Heart left ventricle (tissue), 16 donors: ENCODE data around the gene ASCC3. TPM values are rescaled to one million over a fixed set of nuclear protein-coding genes. Genes with fewer than 3 reads are reported as not detected.

Source experiments
- ATAC-seq, 4 donors: fragments of 200-7000 bp; cut with Tn5 transposase; one replicate each; pipeline ENCODE4 v1.9.1; 2020 to 2022; ENCODE audit warnings: moderate library complexity in 4 of 4, mild to moderate bottlenecking in 3 of 4, moderate number of reproducible peaks in 1 of 4
- DNase-seq, 5 donors: peaks; one replicate each; pipeline ENCODE4 v3.0.0-alpha.2; 2020
- H3K27ac ChIP-seq, 12 donors: fragments of 200-600 bp; sonication (generic) in 4 of 12; one replicate each; pipeline versions ENCODE4 v1.5.0 to v1.8.0; 2016 to 2022; ENCODE audit warnings: mild to moderate bottlenecking in 2 of 12
- H3K27me3 ChIP-seq, 9 donors: fragments of 200-600 bp; sonication (generic) in 2 of 9; one replicate each; pipeline versions ENCODE4 v1.5.1 to v1.8.0; 2016 to 2022; ENCODE audit warnings: mild to moderate bottlenecking in 3 of 9
- H3K36me3 ChIP-seq, 9 donors: fragments of 200-600 bp; sonication (generic) in 2 of 9; one replicate each; pipeline versions ENCODE4 v1.5.0 to v1.8.0; 2018 to 2022; ENCODE audit warnings: mild to moderate bottlenecking in 2 of 9
- H3K4me1 ChIP-seq, 12 donors: fragments of 200-600 bp; sonication (generic) in 4 of 12; one replicate each; pipeline versions ENCODE4 v1.5.0 to v1.8.0; 2016 to 2022; ENCODE audit warnings: mild to moderate bottlenecking in 3 of 12
- H3K4me3 ChIP-seq, 12 donors: fragments of 200-600 bp; sonication (generic) in 4 of 12; one replicate each; pipeline versions ENCODE4 v1.5.0 to v1.8.0; 2017 to 2022; ENCODE audit warnings: mild to moderate bottlenecking in 9 of 12, moderate library complexity in 4 of 12
- H3K9me3 ChIP-seq, 12 donors: fragments of 200-600 bp; sonication (generic) in 4 of 12; one replicate each; pipeline versions ENCODE4 v1.5.0 to v1.8.0; 2016 to 2022; ENCODE audit warnings: mild to moderate bottlenecking in 1 of 12
- CTCF ChIP-seq, 12 donors: fragments of 200-600 bp; sonication (generic) in 4 of 12; IDR thresholded peaks; one replicate each; pipeline versions ENCODE4 v1.5.0 to v1.8.0; 2018 to 2022; ENCODE audit warnings: antibody characterized with exemption in 12 of 12, mild to moderate bottlenecking in 5 of 12
- POLR2A ChIP-seq, 2 donors: fragments of 450-650 bp; IDR thresholded peaks; one replicate each; pipeline ENCODE4 v1.6.1; 2017; ENCODE audit warnings: antibody characterized with exemption in 2 of 2, mild to moderate bottlenecking in 2 of 2, moderate library complexity in 2 of 2
- WGBS, 4 donors: extraction: QIAGEN DNeasy Blood & Tissue Kit in 2 of 4; methylation state at CpG; one replicate each; pipeline versions ENCODE4 v1.1.5 to v1.1.7; 2013 to 2018; 5-methylcytosine and 5-hydroxymethylcytosine counted together
- intact Hi-C, 10 donors: fragments of 100-400 bp; cut with DNase I; formaldehyde crosslinking; loops; one replicate each; pipeline versions ENCODE4 v1.11.1 to v1.14.2; 2022
- polyA plus RNA-seq, 2 donors: library from polyadenylated mRNA; stranded (reverse); fragments of 200-250 nt; gene quantifications; one replicate each; pipeline ENCODE4 v1.2.3, GENCODE V29; 2013
- total RNA-seq, 9 donors: library from RNA; depleted of rRNA in 2 of 9; stranded (reverse); fragments of >200 nt in 2 of 9; fragmentation: NEBNext Ultra II Directional in 3 of 9; extraction: Animal tissue kit (Norgen Biotek cat#: 25700) in 3 of 9; gene quantifications; one replicate each; pipeline versions ENCODE4 v1.1.0 to v1.2.4, GENCODE V29; 2016 to 2023
- donor health status: ischemic (EF 13 %, LVEDD 7.1; RV severe dilation, severe dysfunction).
- donor health status: healthy with polysubstance abuse.
- donor health status: DM: no; HTN: yes; CAD: no.
- donor health status: DM: no; HTN: no; CAD: no.
- donor health status: ischemic (EF 25% LVEDD 6.9; RV normal size, moderate dysfunction).
- donor health status: ischemic (EF 25% LVEDD 5.7; RV mildly dilated, moderate dysfunction).
- donor health status: healthy.
- donor health status: DM: yes; HTN: yes; CAD: no.
- donor health status: ischemic (EF 35%, LVEDD 5.7; RV mildly dilated, moderate dysfunction).
- donor health status: nonischemic (EF 11% LVEDD 7.7; RV severe dilation, severe dysfunction).
- donor health status: DM: yes; HTN: yes; CAD: no.
- donor health status: PGD.
- donor health status: ischemic (EF 29% LVEDD 5.4; RV normal size, mild dysfunction).
- donor health status: nonischemic (EF 23%, LVEDD 6.1; RV moderate dilation, normal function).

ASCC3 gene
- total and polyA plus RNA-seq, 11 donors: 3.4 to 29.2 (median 15.0) TPM

- no peak overlapping the region for H3K27ac ChIP-seq
- H3K36me3 ChIP-seq: no peaks in the 10 kb centered on the region
- DNase-seq: no peak
- intact Hi-C loops: no loop called here
- H3K4me3 ChIP-seq: no peak overlapping the region
- H3K27me3 ChIP-seq: peaks cover 70 to 100% (median 100%) of the 10 kb centered on the region in 9 donors
- peaks cover 0 to 38% (median 10%) of the 10 kb centered on the region in 12 donors for H3K4me1 ChIP-seq
- H3K9me3 ChIP-seq: no peaks in the 10 kb centered on the region
- ATAC-seq: no peak
- WGBS, 4 donors: 3 to 8% (median 5%) methylated on average over 9 of the region's 9 CpGs
- TF ChIP-seq CTCF (IDR thresholded peaks at IDR 0.05): peak in 3 of 12 donors; percentile 8 to 23 (median 11)
- no peak for TF ChIP-seq POLR2A (IDR thresholded peaks at IDR 0.05)
These were observed 420.4 kb downstream of the ASCC3 start for GRCh38 chr6:100460650-100461204.

GRCh38 chr6:100459592-100460184 is 421.4 kb downstream of the ASCC3 start:
- intact Hi-C loops: loop anchor here in 1 of 10 donors (10.0 kb wide), 1 partner anchor 615 kb away; no protein-coding TSS in a partner anchor
- Histone ChIP-seq H3K4me1 (peaks cover 0 to 30% (median 5%) of the 10 kb centered on the region in 12 donors), H3K27me3 (peaks cover 74 to 100% (median 100%) of the 10 kb centered on the region in 9 donors), H3K36me3 (no peaks in the 10 kb centered on the region), H3K27ac (no peak overlapping the region), H3K4me3 (no peak overlapping the region), H3K9me3 (no peaks in the 10 kb centered on the region)
- ATAC-seq: no peak
- DNase-seq: no peak
- TF ChIP-seq CTCF (IDR thresholded peaks at IDR 0.05) (no peak), POLR2A (IDR thresholded peaks at IDR 0.05) (no peak)

- Histone ChIP-seq H3K27me3 (peaks cover 75 to 100% (median 100%) of the 10 kb centered on the region in 9 donors), H3K27ac (no peak overlapping the region), H3K9me3 (no peaks in the 10 kb centered on the region), H3K4me3 (no peak overlapping the region), H3K36me3 (no peaks in the 10 kb centered on the region), H3K4me1 (peaks cover 0 to 24% (median 2%) of the 10 kb centered on the region in 12 donors)
- no peak for ATAC-seq
- intact Hi-C loops: loop anchor here in 1 of 10 donors (10.0 kb wide), 1 partner anchor 614 kb away; no protein-coding TSS in a partner anchor
- TF ChIP-seq CTCF (IDR thresholded peaks at IDR 0.05) (no peak), POLR2A (IDR thresholded peaks at IDR 0.05) (no peak)
- WGBS, 4 donors: 13 to 21% (median 20%) methylated on average over 10 of the region's 10 CpGs
- no peak for DNase-seq
These were observed 422.1 kb downstream of the ASCC3 start for GRCh38 chr6:100458841-100459591.
